ENCODE measurements around the gene ADAMTS18. TPM values are rescaled to one million over a fixed set of nuclear protein-coding genes. Genes with fewer than 3 reads are reported as not detected.

The ADAMTS18 gene
- polyA plus RNA-seq, 3 donors, result 4.0 to 5.4 (median 5.0) TPM

DNA sequence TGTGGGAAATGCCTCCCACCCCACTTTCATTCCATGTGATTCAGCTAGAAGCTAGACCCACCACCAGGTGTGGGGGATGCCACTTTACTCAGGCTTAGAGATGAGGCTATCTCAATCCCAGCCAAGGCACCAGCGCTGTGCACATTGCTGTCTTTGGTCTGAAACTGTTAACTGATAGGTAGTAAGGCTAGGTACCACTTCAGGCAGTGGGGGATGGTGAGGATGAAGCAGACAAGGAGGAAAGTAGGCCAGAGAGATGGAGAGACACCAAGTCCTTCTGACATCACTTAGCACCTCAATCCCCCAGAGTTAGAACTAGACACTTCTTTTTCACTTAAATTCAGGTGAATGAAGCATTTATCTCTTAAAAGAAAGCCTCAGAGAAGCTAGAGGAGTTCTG is 35.8 kb downstream of the ADAMTS18 start:
- no peak for DNase-seq (ENCODE audit: low read depth in 3 of 3, low spot score in 2 of 3)

DNA sequence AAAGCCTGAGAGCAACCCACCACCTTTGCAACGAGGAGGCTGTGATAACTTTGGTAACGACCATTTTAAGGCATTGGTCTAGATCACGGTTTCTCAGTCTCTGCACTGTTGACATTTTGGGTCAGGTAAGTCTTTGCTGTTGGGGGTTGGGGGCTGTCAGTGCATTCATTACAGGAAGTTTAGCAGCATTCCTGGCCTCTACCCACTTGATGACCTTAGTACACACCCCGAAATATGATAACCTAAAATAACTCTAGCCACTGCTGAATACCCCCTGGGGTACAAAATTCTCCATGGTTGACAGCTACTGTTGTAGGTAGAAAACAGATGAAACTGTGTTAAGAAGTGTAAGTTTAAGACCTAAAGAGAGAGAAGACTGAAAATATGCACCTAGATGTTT is 36.3 kb downstream of the ADAMTS18 start:
- no peak for DNase-seq (ENCODE audit: low read depth in 3 of 3, low spot score in 2 of 3)

DNA sequence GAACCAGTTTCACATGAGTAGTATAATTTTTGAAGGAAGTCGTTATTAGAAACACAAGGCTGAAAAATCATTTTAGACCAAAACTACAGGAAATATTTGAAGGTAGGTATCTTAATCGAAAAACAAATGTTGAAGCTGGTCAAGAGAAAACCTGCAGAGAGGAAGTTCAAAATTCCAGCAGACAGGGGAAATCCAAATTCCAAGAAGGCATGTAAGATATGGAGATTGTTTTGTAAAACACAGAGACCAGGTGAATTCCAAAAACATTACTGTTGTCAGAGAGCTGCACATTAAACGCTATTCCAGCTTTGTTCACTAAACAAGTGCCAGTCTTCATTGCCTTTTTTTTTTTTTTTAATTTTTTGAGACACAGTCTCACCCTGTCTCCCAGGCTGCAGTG is 38.4 kb downstream of the ADAMTS18 start:
- DNase-seq (ENCODE audit: low read depth in 3 of 3, low spot score in 2 of 3), result no peak

DNA sequence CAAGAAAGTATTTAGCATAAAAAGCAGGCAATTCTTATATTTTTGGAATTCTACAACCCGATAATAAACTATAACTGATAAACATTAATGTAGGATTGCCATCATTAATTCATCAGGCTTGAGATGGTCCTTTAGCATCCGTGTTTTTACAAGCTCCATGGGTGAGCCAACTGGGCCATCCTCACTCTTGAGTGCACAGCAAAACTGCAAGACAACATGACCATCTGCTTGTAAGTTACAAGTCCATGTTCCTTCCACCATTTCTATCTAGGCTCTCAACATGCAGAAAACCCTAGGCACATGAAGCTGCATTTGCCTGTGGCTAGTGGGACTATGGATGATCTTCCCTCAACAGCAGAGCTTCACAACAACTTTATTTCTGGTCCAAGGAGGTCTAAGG is 40.1 kb downstream of the ADAMTS18 start:
- no peak for DNase-seq (ENCODE audit: low read depth in 3 of 3, low spot score in 2 of 3)

DNA sequence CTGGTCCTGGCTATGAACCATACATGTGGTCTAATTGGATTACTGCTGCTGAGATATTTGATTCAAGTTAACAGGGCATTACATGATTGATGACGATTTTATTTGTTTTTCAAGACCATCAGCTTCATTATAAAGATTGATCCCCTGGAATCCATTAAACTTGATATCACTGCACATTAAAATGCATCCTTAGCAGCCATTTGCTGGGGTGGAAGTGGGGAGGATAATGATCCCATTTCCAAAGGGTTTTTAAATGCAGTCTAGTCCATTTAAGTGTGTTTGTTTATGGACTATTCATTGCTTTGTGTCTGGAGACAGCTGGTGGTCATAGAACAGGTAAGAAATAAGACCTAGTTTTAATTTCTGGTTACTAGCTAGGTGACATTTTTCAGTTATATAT is 40.9 kb downstream of the ADAMTS18 start:
- no peak for DNase-seq (ENCODE audit: low read depth in 3 of 3, low spot score in 2 of 3)

DNA sequence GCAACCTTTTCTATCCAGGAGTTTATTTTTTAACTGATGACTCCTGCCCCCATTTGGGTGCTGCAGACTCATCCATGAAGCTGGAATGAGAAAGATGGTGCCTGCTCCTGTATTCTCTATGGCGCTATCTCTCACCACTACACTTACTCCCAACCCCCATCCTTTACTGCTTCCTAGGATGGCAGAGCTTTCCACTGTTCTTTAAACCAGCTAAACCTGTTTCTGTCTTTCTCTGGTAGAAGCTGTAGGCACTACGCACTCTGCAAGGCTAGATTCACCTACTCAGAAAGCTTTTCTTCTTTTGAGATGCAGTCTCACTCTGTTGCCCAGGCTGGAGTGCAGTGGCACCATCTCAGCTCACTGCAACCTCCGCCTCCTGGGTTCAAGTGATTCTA is 47.0 kb downstream of the ADAMTS18 start:
- no peak for DNase-seq (ENCODE audit: low read depth in 3 of 3, low spot score in 2 of 3)

DNA sequence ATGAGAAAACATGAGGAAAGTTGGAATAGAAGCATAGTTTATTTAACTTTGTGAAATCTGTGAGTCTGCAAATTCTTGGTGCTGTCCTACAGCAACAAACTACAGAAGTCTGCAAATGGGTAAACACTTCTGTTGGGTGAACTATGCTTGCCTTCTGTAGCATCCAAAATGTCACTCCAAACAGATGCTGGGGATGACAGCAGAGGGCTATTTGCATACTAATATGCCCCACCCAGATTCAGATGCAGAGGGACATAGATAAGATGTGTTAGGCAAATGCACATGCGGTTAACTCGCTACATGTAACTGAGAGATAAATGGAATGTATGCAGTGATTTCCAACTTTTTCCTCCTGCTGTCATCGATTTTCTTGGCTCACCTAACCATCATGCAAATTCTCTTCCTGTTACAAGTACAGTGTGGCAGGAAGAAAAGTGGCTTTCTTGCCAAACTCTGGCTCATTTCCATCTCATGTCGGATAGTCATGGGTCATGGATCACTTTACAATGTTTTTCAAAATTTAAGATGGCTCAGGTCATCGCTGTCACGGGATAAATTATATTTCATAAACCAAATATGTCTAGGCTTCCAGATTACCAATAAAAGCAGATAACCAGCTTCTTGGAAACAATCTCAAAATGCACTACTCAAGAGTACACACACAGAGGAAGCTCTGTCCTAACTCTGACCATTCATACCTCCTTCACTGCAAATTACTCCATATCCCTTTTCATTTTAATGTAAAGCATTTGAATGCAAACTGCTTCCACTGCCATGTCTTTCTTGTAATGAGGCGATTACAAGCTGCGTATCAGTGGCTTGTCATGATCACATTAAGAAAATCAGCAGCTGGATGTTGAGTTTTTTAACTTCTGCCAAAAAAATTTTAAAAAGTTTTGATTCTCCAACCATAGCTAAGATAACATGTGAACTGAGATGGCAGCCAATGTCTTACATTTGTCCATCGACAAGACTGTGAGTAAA is 47.7 kb downstream of the ADAMTS18 start:
- no peak for DNase-seq (ENCODE audit: low read depth in 3 of 3, low spot score in 2 of 3)

DNA sequence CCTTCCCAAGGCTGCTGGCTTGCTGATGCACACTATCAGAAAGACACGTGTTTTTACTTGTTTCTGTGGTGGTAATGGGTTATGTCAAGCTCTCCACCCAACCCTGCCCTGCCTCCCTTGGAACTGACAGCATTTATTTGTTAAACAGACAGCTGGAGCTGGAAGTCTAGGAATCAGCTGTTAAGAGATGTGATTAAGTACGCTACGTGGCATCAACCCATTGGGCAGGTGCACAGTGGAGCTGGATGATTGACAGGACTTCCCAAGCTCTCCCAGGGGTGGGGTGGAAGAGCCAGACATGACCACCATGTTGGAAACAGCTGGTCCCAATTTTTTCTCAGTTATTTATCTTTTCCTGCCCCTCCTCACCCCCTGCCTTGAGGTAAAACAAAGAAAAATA is 49.4 kb downstream of the ADAMTS18 start:
- DNase-seq (ENCODE audit: low read depth in 3 of 3, low spot score in 2 of 3), result no peak

DNA sequence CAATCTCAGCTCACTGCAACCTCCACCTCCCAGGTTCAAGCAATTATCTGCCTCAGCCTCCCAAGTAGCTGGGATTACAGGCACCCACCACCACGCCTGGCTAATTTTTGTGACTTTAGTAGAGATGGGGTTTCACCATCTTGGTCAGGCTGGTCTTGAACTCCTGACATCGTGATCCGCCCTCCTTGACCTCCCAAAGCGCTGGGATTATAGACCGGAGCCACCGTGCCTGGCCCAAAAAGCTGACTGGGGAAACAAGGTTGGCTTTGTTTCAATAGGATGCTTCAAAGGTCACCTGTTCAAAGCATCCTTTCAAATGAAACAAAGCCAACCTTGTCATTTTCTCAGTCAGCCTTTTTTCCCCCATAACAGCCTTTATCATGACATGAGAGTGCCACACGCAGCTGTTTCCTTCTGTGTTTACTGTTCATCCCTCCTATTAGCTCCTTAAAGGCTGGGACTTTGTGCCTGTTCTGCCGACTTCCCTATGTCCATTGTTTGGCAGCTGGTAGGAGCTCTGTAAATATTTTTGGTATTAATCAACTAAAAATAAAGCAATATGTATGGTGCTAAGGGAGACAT is 51.1 kb downstream of the ADAMTS18 start:
- DNase-seq (ENCODE audit: low read depth in 3 of 3, low spot score in 2 of 3), result no peak

DNA sequence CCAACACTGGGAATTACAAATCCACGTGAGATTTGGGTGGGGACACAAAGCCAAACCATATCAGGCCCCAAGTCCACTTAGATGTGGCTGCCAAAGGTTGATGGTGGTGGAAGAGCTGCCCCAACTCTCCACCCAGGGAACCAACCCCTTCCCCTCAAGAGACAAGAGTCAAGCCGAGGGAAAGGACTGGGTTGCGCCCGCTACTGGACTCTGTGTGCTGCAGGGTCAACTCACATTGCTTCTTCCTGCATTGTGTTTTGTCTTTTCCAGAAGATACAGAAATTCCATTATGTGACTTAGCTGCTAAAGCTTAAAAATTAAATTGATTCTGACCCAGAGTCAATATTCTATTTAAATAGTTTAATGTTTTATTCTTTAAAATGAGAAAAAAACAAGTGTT is 58.5 kb downstream of the ADAMTS18 start:
- no peak for DNase-seq (ENCODE audit: low read depth in 3 of 3, low spot score in 2 of 3)

DNA sequence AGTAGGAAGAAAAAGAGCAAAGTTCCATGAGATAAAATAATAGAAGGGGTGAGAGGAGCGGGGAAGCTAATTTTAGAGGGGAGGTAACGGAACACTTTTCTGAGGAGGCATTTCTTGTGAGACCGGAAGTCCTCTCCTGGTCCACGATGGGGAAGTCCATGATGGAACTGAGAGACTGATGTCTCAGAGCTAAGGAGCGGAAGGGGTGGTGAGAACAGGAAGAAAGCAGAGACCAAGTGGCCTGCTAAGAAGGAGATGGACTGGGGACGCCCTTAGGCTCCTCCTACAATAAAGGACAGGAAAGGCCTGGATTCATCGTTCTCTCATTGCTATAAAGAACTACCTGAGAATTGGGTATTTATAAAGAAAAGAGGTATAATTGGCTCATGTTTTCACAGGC is 59.4 kb downstream of the ADAMTS18 start:
- DNase-seq (ENCODE audit: low read depth in 3 of 3, low spot score in 2 of 3), result no peak

DNA sequence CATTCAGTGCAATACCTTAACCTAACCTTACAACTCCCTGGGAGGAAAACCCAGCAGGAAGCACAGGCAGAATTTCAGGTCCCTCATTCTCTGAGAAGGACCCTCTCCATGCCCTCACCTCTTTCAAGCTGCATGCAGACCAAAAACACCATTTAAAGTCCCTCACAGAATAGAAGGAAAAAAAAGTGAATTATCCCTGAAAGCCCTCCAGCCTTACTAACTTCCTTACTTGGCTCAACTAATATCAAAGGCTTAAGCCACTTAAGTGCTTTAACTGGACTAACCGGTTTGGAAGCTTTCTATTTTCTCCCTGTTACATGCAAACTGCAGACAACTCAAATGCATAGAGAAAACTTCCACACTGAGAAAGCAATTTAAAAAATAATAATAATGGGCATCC is 60.5 kb downstream of the ADAMTS18 start:
- no peak for DNase-seq (ENCODE audit: low read depth in 3 of 3, low spot score in 2 of 3)

DNA sequence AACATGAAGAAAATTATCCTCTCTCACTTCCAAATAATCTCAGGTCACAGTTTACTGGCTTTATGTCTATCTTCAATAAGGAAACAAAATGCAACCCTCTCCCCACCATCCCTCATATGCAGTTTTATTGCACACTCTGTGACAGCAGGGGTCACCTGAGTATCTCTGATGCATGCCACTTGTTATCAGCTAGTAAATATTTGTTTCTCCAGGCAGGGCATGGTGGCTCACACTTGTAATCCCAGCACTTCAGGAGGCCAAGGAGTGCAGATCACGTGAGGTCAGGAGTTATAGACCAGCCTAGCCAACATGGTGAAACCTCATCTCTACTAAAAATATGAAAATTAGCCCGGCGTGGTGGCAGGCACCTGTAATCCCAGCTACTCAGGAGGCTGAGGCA is 61.1 kb downstream of the ADAMTS18 start:
- no peak for DNase-seq (ENCODE audit: low read depth in 3 of 3, low spot score in 2 of 3)

DNA sequence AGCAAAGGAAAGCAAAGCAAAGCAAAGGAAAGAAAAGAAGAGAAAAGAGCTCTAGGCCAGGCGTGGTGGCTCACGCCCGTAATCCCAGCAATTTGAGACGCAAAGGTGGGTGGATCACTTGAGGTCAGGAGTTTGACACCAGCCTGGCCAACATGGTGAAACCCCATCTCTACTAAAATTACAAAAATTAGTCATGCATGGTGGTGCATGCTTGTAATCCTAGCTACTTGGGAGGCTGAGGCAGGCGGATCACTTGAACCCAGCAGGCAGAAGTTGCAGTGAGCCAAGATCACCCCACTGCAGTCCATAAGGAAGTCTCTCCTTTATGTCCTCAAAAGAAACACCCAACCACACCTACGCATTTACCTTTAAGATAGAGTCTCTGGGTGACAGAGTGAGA is 70.1 kb downstream of the ADAMTS18 start:
- DNase-seq (ENCODE audit: low read depth in 3 of 3, low spot score in 2 of 3), result no peak

DNA sequence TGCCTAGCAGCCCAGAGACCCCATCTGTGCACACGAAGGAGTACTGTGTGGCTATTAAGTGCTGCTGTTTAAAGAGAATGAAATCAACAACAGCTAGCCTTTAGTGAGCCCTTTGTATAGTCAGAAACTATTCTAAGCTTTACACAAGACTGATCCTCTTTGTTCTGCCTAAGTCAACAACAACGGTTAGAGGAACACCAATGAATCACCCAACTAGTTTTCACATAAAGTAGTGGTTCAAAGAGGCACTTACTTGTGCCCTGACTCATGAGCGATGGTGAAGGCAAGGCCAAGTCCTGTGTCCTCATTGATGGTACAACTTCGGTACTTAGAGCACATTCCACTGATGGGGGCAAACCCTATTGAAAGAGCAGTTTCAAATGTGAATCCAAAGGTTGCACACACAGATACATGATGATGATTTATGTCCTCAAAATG is 75.8 kb downstream of the ADAMTS18 start:
- no peak for DNase-seq (ENCODE audit: low read depth in 3 of 3, low spot score in 2 of 3)

DNA sequence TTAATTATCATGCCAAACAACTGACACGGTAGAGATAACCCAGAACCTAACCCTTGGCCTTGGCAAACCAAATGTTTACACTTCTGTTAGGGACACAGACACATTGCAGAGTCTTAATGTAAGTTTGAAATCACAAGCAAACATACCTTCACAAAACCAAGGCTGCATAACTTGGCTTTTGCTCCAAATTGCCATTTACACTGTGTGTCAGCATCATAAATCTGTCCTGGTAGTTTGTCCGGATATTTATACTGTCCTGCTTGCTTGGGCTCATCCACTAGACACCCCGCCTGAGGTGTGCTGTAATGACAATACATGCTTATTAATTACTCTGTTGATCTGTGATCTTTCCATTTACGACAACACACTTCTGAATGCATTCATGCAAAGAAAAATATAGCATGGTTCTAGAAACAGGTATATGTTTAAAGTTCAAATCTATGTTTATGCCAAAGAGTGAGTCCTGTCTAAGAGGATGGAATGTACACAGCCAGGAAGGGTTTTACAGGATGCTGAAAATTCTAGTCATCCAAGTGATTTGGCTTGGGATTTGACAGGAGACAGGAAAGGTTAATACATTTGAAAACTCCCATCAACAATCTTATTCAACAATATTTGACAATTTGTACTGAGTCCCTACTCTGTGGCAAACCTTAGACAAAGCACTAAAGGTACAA is 81.1 kb downstream of the ADAMTS18 start:
- no peak for DNase-seq (ENCODE audit: low read depth in 3 of 3, low spot score in 2 of 3)

DNA sequence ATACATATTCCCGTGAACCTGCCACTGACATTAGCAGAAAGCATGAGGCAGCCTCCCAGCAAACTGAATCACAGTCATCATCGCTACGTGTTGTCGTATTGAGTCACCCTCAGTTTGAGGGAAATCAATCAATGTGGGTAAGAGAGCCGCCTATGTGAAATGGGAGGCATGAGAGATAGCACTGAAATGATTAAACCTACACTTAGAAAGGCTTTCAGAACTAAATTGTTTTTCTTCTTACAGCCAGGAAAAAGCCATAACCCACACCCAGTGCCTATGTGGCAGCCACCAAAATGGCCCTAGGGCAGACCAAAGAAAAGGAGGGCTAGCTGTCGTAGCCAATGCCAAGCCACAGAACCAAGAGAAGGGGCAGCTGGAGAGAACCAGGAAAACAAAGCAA is 90.5 kb downstream of the ADAMTS18 start:
- no peak for DNase-seq (ENCODE audit: low read depth in 3 of 3, low spot score in 2 of 3)

DNA sequence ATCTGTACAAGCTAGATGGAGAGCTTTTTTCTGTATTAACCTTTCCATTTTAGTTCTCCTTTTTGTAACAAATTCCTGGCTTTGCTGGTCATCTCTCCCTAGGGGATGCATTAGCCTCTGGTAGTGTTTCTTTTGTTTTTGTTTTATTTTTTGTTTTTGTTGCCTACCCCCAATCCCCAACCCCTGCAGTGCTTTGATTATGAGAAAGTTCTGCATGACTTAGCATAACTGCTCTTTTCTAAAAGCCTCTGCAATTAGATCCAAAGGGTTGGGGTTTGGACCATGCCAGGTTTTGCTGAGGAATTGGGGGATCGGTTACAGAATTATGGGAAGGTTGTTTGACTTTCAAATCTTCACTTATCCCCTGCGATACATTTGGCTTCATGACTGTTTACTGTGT is 98.2 kb downstream of the ADAMTS18 start:
- no peak for DNase-seq (ENCODE audit: low read depth in 3 of 3, low spot score in 2 of 3)

DNA sequence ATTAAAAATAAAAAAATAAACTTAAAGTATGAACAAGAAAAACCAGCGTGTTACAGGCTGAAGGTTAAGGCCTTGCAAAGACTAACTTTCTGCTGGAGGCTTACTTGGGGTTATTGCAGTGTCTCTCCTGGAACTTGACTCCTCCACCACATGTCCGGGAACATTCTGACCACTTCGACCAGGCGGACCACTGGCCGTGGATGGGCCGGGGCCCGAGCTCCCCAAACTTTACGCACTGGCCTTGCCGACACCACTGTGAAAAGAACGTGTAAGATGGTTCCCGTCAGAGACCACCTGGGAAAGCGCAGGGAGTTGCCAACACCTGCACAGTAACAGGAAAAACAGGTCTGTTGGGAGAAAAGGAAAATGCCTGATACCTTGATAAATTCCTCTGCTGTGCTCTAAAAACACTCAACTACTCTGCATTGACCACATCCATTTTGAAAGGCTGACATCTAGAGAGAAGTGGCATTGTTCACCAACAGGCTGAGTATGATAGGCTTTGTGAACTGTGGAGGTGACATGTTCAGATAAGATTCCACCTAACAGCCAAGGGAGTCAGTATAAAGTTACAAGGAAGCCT is 99.1 kb downstream of the ADAMTS18 start:
- no peak for DNase-seq (ENCODE audit: low read depth in 3 of 3, low spot score in 2 of 3)

DNA sequence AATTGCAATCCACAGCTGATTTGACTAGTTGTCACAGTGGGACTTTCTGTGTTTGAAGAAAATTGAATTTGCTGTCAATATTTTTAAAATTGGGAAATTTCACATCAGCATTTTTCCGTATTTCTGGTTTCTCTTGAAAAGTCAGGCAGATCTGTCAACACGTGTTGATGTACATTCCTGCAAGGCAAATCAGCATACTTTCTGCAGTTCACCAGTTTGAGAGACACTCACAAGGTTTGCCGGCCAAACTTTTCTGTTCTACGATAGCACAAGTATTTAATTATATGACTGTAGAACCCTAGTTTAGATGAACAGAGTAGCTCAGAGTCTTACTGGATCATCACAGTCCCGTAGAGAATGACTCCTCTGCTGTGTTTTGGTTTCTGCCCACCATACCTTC is 102.0 kb downstream of the ADAMTS18 start:
- DNase-seq (ENCODE audit: low read depth in 3 of 3, low spot score in 2 of 3), result no peak
